ENCODE data around the gene NPAS3.

NPAS3 gene

DNA sequence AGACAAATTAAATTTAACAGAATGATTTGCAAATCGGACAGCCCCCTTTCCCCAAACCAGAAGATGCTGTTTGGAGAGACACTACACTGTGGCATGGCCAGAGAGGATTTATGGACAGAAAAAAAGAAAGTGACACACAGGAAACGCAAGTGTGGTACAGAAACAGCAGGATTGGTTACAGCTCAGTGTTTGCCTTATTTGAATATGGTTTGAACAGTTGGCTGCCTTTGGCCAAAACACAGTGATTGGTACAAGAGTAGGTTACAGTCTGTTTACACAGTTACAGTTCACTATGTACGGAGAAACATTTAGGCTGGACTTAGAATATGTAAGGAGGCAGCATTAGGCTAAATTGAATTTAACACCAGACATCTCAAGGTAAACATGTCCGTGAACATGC, 335.3 kb downstream of the NPAS3 start:
- no peak for DNase-seq

DNA sequence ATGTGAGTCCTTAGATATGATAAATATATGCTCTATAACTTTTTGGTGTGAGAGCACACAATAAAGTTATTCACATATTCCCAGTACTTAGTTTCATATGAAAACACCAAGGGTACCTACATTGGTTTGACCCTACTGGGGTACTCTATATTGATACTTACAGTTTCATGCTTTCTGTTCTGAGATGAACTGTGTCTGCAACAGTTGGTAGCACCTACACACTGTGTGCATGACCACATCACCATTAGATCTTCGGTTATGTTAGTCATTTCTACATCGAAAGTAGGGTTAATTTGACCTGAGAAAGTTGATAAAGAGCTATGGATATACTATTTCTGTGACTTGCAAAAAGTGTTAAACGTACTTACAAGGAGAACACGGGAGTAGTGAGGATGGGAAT, 337.2 kb downstream of the NPAS3 start:
- DNase-seq: no peak

GRCh38 chr14:33279865-33280264, 341.2 kb downstream of the NPAS3 start:
- no peak for DNase-seq

DNA sequence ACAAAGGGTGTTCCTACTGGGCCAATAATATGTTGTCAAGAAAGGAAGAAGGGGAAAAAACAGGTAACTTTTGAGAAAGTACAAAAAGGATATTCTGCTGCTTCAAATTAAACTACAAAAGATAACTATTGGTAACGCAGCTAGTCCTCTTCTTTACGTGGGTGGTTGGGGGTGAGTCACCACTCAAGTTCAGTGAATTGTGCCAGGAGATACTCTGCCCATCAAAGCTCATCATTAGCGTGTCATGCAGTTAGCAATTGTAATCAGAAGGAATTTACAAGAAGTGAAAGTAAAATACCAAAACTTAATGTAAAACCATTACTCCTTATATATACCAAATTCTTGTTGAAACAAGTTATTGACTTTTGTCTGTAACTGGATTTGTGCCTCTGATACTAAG, 342.0 kb downstream of the NPAS3 start:
- no peak for DNase-seq

- DNase-seq: no peak
Measured at GRCh38 chr14:33282331-33283230, 343.9 kb downstream of the NPAS3 start.

DNA sequence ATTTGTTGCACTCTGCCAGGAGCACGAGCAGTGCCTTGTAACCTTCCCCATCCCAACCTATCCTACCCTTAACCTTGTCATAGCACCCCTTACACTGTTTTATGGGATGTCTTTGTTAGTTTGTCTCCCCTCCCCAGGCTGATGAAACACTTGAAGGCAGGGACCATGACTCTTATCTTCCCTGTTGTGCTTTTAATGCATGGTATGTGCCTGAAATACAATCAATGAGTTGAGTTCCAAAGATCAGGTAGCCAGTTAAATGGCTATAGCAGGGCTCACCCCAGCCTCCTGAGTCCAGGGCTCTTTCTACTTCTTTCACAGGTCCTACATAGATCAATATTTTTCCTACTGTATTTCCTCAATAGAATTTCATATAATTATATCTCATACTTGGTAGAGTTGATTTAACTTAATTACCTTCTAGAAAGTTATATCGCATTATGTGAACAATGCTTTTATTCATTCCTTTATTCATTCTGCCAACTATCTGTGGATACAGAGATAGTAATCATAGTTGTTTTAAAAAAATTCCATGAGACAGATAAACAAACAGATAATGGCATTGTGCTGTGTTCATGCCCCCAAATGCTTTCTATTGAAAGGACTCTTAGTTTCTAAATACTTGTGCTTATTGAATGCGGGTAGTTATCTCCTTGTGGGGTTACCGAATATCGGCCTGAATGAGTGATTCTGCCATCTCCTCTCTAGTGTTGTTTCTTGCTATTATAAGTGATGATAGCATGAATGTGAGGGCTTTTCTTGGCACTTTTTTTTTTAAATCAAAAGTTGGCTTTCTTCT, 347.4 kb downstream of the NPAS3 start:
- no peak for DNase-seq

DNA sequence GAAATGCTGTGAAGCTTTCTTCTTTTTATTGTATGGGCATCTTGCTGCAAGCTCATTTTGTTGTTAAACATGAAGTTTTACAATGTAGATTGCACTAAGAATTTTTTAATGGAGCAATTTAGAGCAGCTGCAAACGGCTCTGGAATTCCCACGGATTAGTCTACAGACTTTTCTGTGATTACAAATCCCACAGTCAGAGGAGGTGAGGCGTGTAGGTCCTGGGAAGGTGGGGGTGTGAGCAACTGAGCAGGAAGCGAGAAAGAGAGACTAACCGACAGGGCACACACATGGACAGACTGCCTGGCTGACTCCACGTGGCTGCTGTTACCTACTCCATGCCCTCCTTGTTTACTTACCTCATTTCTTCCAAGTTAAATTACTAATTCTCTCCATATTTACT, 348.5 kb downstream of the NPAS3 start:
- no peak for DNase-seq

- no peak for DNase-seq
Measured at GRCh38 chr14:33290641-33291040, 352.0 kb downstream of the NPAS3 start.

DNA sequence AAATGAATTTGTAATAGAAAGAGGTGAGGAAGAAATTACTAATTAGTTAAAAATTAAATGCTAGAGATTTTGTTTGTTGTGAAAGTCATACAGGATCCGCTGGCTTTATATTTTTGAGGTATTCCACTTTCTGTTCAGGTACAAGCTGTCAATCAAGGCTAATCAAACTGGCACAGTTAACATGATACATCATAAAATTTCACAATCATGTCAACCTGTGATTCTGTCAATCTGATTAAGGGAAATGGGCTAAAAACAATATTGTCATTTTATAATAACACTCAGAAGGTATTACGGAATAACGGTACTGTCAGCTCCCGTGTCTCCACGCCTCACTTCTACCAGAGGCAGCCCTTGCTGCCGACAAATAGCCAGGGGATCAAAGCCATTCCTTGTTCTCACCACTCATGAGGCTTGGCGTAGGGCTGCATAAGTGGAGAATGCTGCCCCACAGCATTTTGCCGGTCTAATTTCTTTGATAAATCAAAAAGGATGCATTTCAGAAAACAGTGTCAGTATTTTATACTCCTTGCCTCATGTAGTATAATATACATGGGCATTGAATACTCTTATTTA, 352.9 kb downstream of the NPAS3 start:
- no peak for DNase-seq

DNA sequence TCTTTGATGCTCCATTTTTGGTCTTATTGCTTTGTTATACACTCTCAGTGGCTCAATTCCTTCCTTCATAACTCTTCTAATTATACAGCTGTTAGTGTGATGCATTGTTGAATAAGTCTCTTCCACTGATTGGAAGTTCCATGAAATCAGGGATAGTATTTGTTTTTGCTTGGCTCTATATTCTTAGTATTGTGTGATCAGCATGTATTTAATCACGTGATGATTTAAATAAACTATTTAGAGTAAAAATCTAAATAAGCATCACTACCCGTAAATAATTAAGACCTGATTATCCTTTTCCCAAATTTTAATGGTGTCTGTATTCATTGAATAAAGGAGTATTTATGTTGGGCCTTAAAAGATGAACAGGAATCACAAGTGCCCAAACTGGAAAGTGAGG, 355.7 kb downstream of the NPAS3 start:
- no peak for DNase-seq

- DNase-seq: no peak
Measured at GRCh38 chr14:33297565-33297964, 358.9 kb downstream of the NPAS3 start.

DNA sequence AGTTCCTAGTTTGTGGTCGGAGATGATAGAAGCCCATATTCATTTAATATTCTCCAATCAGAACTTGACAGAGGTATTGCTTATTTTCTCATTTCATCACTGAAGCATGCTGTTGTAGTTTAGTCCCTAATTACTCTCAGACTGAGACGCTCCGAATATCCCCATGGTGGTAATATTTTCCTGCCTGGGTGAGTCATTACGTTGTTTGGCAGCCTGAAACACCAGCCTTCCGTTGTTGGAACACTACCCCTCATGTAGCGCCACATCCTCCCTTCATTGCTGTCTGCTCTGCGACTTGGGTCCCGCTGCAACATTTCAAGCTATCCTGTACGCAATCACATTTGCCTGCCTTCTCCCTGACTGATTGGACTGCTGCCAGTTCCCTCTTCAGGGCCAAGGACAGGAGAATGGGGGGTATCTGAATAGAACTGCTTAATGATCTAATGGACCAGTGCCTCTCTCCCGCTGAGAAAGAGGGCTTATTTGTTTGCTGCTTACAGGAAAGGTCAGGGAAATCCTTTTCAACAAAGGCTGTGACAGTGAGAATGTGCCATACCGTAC, 369.1 kb downstream of the NPAS3 start:
- DNase-seq: peak; percentile 78

DNA sequence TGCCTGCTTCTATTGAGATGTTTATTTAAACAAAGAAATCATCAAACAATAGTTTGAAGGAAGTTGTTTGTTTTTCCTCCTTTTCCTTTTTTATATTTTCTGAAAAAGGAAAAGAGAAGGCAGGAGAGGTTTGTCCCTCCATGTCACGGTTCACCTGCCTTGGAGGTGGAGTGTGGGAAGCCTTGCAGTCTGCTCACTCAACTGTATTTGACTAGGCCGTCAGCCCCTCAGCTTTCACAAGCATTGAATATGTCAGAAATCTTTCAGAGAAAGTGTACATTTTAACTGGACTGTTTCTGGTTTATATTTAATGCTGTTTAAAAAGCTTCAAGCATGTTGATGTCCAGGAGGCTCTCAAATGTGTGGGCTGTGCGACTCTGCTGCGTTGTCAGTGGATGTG, 370.4 kb downstream of the NPAS3 start:
- no peak for DNase-seq

DNA sequence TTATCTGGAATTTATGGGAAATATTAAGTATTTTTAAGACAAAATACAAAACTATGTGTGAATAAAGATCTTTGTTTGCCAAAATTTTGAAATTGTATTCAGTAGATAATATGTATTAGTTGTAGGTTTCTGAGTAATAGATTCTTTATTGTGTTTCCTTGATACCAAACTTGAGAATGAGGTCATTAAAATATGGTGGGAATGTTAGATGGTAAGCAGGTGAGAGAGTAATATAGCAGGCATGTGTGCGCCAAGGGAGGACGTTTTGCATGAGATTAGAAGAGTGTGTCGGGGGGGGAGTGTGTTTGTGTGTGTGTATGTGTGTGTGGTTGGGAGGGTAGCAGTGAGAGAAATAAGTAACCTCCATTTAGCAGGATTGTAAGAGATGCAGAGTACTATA, 376.5 kb downstream of the NPAS3 start:
- DNase-seq: no peak

- no peak for DNase-seq
Measured at GRCh38 chr14:33315721-33316120, 377.0 kb downstream of the NPAS3 start.

DNA sequence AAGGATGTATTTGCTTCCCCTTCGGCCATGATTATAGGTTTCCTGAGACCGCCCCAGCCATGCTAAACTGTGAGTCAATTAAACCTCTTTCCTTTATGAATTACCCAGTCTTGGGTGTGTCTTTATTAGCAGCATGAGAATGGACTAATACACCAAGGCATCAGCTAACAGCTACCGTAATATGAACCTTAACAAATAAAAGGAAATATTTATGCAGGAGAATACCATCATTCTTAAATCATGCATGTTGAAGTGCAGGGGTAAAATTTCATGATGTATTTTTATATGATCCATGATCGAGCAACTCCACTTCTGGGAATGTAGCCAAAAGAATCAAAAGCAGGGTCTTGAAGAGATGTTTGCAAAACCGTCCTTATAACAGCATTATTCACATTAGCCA, 379.0 kb downstream of the NPAS3 start:
- DNase-seq: peak; percentile 8

- DNase-seq: no peak
Measured at GRCh38 chr14:33323979-33324378, 385.3 kb downstream of the NPAS3 start.

DNA sequence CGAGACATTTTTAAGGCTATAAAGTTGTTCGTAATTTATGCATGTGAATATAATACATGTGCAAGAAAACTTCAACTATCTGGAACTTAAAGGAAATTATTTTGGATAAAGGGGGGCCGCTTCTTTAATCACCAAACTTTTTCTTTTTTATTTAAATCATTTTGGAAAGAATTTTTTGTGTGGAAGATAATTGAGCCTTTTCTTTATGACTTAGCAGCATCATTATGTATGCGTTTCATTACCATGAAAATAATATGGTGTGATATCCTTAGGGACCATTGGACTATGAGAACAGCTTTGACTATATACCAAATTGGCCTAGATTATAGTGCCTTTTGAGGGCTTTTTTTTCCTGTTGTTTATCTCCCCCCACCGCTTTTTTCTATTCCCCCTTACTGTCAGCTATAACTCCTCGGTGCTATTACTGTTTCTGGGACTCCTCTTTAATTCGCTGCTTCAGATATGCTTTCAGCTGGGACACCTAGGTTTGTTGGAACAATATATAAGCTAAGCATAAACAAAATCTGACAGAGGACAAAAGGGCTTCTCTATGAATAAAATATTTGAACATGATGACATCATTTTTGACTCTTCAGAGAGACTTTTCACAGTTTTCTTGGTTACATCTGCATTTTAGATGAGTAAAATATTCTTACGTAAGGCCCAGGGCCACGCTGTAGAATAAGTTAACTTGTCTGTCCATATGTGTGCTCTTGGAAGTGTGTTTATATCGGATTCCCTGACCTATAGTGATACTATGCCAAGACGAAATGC, 392.7 kb downstream of the NPAS3 start:
- no peak for DNase-seq

GRCh38 chr14:33332497-33332896, 393.8 kb downstream of the NPAS3 start:
- DNase-seq: no peak

- no peak for DNase-seq
Measured at GRCh38 chr14:33335366-33335765, 396.7 kb downstream of the NPAS3 start.

- no peak for DNase-seq
Measured at GRCh38 chr14:33342299-33342974, 403.8 kb downstream of the NPAS3 start.

DNA sequence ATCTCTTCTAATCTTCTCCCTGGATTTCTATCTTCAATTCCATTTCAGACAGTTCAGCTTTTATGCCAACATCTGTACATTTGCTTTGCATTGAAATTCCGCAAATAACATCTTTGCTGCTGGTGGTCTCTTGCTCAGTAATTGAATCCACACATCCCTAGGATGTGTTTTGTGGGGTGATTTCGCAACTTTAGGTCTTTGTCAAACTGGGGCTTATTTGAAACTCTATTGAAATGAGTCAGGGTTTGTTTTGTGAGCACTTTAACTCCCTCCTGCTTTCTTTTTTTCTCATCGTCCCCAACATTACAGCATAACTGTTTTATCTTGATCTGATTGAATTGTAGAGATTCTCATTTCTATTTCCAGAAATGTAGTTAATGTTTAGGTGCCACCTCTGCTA, 404.3 kb downstream of the NPAS3 start:
- DNase-seq: no peak
